ENCODE results near the gene VAX1. TPM values are rescaled to one million over a fixed set of nuclear protein-coding genes. Genes with fewer than 3 reads are reported as not detected.

The VAX1 gene
- polyA plus RNA-seq, 2 of the 4 experiments (the other 2 are of a cell fraction), result 0.68 to 0.70 TPM

GRCh38 chr10:117165538-117166417 is 27.7 kb upstream of the VAX1 start (continued):
- TF ChIP-seq ATOH8 (CRISPR knock-in tag; IDR thresholded peaks at IDR 0.05; ENCODE audit: low read depth), result no peak

DNA sequence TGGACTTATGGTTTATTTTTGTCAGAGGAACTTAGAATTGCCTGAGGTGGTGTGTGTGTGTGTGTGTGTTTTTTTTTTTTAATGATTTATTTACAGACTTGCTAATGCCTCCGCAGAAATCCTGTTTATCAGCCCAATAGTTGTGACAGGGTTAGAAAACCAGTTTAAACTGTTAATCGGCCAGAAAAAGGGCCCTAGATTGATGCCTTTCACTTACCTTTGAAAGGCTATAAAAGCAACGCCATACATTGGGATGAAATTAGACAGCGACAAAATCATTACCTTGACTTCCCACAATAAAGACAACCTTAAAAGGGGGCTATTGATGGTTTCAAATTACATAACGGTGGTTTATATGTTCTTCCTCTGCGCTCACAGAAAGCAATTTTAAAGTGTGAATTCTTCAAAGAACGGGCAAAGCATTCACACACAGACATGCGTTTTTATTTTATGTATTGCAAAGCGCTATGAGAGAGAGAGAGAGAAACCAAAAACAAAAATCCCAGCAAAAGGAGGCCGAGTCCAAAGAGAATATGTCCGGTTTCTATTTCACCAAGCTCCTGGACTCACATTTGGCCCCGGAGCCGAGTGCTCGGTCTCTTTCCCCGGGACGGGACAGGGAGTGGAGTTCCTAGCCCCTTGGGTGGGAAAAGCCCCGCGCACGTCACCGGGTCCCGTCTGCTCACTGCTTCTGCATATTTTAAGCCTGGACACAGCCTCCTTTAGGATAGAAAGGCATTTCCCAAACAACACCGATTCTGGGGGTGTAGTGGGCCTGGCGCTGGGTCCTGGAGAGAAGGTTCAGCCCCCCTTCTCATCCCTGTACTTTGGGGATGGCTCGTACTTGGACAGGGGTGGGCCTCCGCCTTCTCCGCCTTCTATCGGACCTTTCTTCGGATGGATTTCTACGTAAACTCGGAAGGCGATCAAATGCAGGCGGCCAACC is 26.8 kb upstream of the VAX1 start:
- no peak for ATAC-seq
- ChIA-PET POLR2A (interaction anchor here (1.0 to 1.7 kb wide), 2 partner anchors 276 to 368 kb away, joined by 3 to 6 read pairs; no protein-coding TSS in a partner anchor), CTCF (interaction anchor here (0.6 to 19.7 kb wide), 24 partner anchors 7 to 551 kb away, joined by 3 to 1061 read pairs (median 5); partner anchors contain the start of gene VAX1)
- Histone ChIP-seq H3K27ac (no peak overlapping the region), H3K4me1 (peaks cover 8% of the 10 kb centered on the region; the same call in 2 of the 3 replicates), H3K9me3 (no peaks in the 10 kb centered on the region), H3K4me2 (peak overlapping the region; percentile 93; the same call in 2 of the 3 replicates), H3K4me3 (no peak overlapping the region)
- TF ChIP-seq JUN (IDR thresholded peaks at IDR 0.05) (no peak), FOSB (CRISPR knock-in tag; IDR thresholded peaks at IDR 0.05) (no peak), ESRRA (IDR thresholded peaks at IDR 0.05; ENCODE audit: borderline replicate concordance, low read length) (no peak), NR3C1 (IDR thresholded peaks at IDR 0.05) (no peak), HOXB13 (CRISPR knock-in tag; IDR thresholded peaks at IDR 0.05; ENCODE audit: low read depth) (no peak), POLR2A (IDR thresholded peaks at IDR 0.05; ENCODE audit: low read length) (no peak), SREBF2 (IDR thresholded peaks at IDR 0.05) (no peak)
- TF ChIP-seq, protein P1, sequence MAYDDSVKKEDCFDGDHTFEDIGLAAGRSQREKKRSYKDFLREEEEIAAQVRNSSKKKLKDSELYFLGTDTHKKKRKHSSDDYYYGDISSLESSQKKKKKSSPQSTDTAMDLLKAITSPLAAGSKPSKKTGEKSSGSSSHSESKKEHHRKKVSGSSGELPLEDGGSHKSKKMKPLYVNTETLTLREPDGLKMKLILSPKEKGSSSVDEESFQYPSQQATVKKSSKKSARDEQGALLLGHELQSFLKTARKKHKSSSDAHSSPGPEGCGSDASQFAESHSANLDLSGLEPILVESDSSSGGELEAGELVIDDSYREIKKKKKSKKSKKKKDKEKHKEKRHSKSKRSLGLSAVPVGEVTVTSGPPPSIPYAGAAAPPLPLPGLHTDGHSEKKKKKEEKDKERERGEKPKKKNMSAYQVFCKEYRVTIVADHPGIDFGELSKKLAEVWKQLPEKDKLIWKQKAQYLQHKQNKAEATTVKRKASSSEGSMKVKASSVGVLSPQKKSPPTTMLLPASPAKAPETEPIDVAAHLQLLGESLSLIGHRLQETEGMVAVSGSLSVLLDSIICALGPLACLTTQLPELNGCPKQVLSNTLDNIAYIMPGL (CRISPR knock-in tag; IDR thresholded peaks at IDR 0.05; ENCODE audit: borderline replicate concordance), result no peak
- no peak for DNase-seq (ENCODE audit: low read depth in 1 of 2, low spot score in 1 of 2)
- no peak for FAIRE-seq
- WGBS (ENCODE audit: missing lambda C conversion rate), result 88% methylated on average over 32 of the region's 32 CpGs

DNA sequence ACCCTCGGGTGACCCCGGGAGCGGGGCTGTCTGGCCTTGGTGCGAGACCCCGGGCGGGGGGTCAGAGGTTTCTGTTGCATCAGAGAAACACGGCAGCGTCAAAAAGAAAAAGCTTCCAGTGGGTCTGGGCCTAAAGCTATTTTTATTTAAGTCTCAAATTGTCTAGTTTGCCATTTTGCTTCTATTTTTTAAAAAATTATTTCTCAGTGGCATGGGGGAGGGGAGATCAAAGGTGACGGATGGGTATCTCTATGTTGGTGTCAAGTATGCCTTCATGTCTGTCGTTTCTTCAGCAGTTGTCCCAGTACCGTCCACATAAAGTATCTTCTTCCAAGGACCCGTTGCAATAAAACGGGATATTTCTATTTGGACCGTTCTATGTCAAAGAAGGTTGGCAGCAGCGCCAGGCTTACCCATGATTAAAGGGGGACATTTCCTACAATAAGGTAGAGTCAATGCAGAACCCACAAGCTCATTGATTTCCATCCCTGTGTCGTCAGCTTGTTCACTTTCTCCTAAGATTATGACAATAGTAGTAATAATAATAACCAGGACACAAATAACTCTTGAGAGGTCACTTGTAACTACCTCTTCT is 26.0 kb upstream of the VAX1 start:
- Histone ChIP-seq H3K27ac (no peak overlapping the region), H3K4me3 (no peak overlapping the region), H3K4me2 (no peak overlapping the region), H3K4me1 (peaks cover 8% of the 10 kb centered on the region; the same call in 2 of the 3 replicates), H3K9me3 (no peaks in the 10 kb centered on the region)
- ChIA-PET CTCF (interaction anchor here (0.7 to 19.7 kb wide), 10 partner anchors 8 to 482 kb away, joined by 3 to 1061 read pairs (median 4); no protein-coding TSS in a partner anchor), POLR2A (no interaction called here)
- FAIRE-seq (no peak), ATAC-seq (no peak), DNase-seq (ENCODE audit: low read depth in 1 of 2, low spot score in 1 of 2) (no peak)
- TF ChIP-seq KDM5A (IDR thresholded peaks at IDR 0.05) (no peak), CBX8 (IDR thresholded peaks at IDR 0.05) (no peak), CBX2 (IDR thresholded peaks at IDR 0.05; ENCODE audit: borderline replicate concordance, low read depth) (no peak), RCOR1 (IDR thresholded peaks at IDR 0.05; ENCODE audit: low read depth, low read length) (no peak), FOSL2 (IDR thresholded peaks at IDR 0.05) (no peak), FOSL2 (CRISPR knock-in tag; IDR thresholded peaks at IDR 0.05) (no peak), BHLHE40 (IDR thresholded peaks at IDR 0.05; ENCODE audit: low read depth, low read length) (no peak), NPAS2 (CRISPR knock-in tag; IDR thresholded peaks at IDR 0.05; ENCODE audit: borderline replicate concordance) (no peak), ZNF302 (CRISPR knock-in tag; IDR thresholded peaks at IDR 0.05) (no peak), EP300 (IDR thresholded peaks at IDR 0.05) (no peak), KDM1A (IDR thresholded peaks at IDR 0.05; ENCODE audit: low read depth) (no peak)
- TF ChIP-seq, protein P2, sequence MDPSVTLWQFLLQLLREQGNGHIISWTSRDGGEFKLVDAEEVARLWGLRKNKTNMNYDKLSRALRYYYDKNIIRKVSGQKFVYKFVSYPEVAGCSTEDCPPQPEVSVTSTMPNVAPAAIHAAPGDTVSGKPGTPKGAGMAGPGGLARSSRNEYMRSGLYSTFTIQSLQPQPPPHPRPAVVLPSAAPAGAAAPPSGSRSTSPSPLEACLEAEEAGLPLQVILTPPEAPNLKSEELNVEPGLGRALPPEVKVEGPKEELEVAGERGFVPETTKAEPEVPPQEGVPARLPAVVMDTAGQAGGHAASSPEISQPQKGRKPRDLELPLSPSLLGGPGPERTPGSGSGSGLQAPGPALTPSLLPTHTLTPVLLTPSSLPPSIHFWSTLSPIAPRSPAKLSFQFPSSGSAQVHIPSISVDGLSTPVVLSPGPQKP (IDR thresholded peaks at IDR 0.05; ENCODE audit: low read depth, low read length), result no peak
- TF ChIP-seq, protein P3, sequence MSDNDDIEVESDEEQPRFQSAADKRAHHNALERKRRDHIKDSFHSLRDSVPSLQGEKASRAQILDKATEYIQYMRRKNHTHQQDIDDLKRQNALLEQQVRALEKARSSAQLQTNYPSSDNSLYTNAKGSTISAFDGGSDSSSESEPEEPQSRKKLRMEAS (IDR thresholded peaks at IDR 0.05), result no peak
- TF ChIP-seq, protein P4, sequence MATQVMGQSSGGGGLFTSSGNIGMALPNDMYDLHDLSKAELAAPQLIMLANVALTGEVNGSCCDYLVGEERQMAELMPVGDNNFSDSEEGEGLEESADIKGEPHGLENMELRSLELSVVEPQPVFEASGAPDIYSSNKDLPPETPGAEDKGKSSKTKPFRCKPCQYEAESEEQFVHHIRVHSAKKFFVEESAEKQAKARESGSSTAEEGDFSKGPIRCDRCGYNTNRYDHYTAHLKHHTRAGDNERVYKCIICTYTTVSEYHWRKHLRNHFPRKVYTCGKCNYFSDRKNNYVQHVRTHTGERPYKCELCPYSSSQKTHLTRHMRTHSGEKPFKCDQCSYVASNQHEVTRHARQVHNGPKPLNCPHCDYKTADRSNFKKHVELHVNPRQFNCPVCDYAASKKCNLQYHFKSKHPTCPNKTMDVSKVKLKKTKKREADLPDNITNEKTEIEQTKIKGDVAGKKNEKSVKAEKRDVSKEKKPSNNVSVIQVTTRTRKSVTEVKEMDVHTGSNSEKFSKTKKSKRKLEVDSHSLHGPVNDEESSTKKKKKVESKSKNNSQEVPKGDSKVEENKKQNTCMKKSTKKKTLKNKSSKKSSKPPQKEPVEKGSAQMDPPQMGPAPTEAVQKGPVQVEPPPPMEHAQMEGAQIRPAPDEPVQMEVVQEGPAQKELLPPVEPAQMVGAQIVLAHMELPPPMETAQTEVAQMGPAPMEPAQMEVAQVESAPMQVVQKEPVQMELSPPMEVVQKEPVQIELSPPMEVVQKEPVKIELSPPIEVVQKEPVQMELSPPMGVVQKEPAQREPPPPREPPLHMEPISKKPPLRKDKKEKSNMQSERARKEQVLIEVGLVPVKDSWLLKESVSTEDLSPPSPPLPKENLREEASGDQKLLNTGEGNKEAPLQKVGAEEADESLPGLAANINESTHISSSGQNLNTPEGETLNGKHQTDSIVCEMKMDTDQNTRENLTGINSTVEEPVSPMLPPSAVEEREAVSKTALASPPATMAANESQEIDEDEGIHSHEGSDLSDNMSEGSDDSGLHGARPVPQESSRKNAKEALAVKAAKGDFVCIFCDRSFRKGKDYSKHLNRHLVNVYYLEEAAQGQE (IDR thresholded peaks at IDR 0.05), result no peak
- WGBS (ENCODE audit: missing lambda C conversion rate), result 87% methylated on average over 16 of the region's 16 CpGs
